Prostate gland (tissue), 2 donors: Measurements from ENCODE around the gene KCTD3.

Source experiments
- CTCF ChIP-seq, 4 experiments: fragments of 200-600 bp in 2 of 4; fragments of 450-650 bp in 2 of 4; sonication (generic) in 2 of 4; IDR thresholded peaks; 1 replicate in 3 of 4; 2 replicates in 1 of 4; pipeline ENCODE4 v1.5.1; 2016 to 2019; ENCODE audit warnings: antibody characterized with exemption in 4 of 4, mild to moderate bottlenecking in 2 of 4, moderate library complexity in 2 of 4
- POLR2A ChIP-seq: fragments of 450-650 bp; IDR thresholded peaks from one replicate; pipeline ENCODE4 v1.6.1; 2016; ENCODE audit warnings: antibody characterized with exemption, mild to moderate bottlenecking

- TF ChIP-seq CTCF (IDR thresholded peaks at IDR 0.05) (no peak), POLR2A (no peak)
Observed at GRCh38 chr1:215597961-215598360, 30.9 kb downstream of the KCTD3 start.
